NT2/D1 (cell line): Measurements from ENCODE around the gene KLHDC2.

ENCODE experiments used
- SUZ12 ChIP-seq: IDR thresholded peaks from 2 replicates; pipeline ENCODE4 v1.6.1; 2011; ENCODE audit not compliant: insufficient read length, insufficient read depth; ENCODE audit errors: extremely low read depth
- YY1 ChIP-seq: IDR thresholded peaks from 2 replicates; pipeline ENCODE4 v1.6.1; 2011; ENCODE audit not compliant: insufficient read length, insufficient read depth
- ZNF274 ChIP-seq: IDR thresholded peaks from 2 replicates; pipeline ENCODE4 v1.6.1; 2011; ENCODE audit warnings: mild to moderate bottlenecking, low read depth, low read length

- TF ChIP-seq ZNF274 (no peak), YY1 (no peak), SUZ12 (no peak)
These were observed 6.0 kb upstream of the KLHDC2 start for GRCh38 chr14:49761839-49762551.
